HG03108 (cell line): ENCODE data around the gene SCUBE3.

ENCODE experiments used
- ATAC-seq: cut with Tn5 transposase; IDR thresholded peaks from one replicate; pipeline ENCODE4 v1.9.1; 2021; ENCODE audit warnings: moderate library complexity; ENCODE audit not compliant: unreplicated experiment

Gene SCUBE3

GRCh38 chr6:35264550-35265274 lies 51.0 kb downstream of the SCUBE3 start:
- ATAC-seq, result no peak

DNA sequence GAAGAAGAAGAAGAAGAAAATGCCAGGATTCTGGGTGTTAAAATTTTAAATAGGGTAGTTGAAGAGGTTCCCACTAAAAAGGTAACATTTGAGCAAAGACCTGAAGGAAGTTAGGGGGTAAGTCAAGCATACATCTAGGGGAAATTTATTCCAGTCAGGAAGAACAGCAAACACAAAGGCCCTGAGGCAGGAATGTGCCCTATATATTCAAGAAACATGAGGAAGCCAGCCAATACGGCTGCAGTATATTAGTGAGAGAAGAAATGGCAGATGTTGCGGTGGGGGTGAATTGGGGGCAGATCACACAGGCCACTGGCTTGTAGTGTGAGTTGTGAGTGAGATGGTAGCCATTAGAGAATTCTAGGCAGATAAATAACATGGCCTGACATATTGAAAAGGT lies 51.8 kb downstream of the SCUBE3 start:
- ATAC-seq, result no peak

DNA sequence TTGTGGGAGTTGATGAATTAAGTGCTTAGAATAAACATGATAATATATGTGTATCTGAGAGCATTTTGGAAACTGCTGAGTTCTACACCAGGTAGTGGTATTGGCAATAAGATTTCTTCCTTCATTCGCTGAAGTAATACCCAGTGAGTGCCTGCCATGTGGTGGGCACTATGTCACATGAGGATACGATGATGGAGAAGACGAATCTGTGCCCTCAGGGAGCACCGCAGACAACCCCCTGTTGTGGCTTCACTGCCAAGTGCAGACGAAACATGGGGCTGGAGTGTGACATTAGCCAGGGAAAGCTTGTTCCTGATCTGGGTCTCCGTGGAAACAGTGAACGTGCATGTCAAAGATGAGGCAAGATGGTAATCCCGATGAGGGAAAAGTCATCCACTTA lies 53.7 kb downstream of the SCUBE3 start:
- no peak for ATAC-seq

- ATAC-seq, result no peak
Observed at GRCh38 chr6:35267897-35268296, 54.1 kb downstream of the SCUBE3 start.

DNA sequence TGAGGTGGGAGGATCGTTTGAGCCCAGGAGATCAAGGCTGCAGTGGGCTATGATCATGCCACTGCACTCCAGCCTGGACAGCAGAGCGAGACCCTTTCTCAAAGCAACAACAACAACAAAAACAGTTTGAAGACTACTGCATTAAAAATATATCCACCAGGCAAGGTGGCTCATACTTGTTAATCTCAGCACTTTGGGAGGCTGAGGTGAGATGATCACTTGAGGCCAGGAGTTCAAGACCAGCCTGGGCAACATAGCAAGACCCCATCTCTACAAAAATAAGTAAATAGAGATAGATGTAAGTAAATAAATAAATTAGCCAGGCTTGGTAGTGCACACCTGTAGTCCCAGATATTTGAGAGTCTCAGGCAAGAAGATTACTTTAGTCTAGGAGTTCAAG lies 58.2 kb downstream of the SCUBE3 start:
- ATAC-seq, result no peak

DNA sequence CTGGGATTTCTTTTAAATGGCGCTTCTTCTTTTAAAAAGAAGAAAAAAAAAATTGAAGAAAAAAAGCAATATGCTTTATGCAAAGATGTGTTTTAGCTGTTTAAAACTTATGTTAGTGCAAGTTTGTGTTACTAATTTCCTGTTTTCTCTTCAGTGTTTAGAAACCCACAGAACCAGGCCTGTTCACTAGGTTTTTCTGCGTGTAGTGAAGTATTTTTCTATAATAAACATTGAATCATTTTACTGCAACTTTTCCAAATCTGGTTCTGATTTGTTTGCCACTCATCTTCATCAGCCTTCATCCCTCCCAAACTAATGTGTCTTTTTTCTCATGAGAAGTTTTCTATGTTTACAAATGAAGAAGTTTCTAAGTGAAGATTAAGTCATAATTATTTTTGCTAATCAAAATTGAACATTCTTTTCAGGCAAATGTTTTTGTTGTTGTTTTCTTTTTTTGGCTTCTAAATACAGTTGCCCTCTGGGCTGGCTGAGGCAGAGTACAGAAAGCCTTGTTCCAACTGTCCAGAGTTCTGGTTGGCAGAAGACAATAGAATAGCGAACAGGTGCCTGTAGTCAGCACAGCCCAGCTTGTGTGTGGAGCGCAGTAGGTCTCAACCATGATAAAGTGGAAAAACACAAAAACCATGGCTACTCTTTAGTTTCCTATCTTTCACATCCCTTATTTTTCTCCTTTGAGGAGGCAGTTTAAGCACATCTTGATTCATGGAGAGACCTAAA lies 60.2 kb downstream of the SCUBE3 start:
- ATAC-seq, result no peak

DNA sequence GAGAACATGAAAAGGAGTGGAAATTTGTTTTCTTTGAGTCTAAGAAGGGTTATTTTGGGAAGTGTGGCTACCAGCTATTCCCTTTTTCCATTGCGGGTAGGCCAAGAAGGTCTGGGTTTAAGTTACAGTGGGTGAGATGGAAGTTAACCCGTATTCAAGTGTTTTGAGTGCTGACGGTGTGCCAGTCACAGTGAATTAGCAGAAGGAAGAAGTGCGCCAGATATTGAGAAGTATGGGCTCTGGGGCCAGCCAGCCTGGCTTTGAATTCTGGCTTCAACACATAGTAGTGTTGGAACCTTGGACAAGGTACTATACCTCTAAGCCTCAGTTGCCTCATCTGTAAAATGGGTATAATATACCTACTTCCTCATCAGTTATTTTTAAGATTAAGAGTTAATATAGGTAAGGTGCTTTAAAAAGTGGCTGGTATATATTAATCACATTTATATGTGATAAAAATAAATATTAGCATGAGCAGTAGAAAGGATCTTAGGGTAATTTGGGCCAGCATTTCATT lies 62.0 kb downstream of the SCUBE3 start:
- ATAC-seq, result no peak

- no peak for ATAC-seq
Observed at GRCh38 chr6:35278708-35279107, 65.0 kb downstream of the SCUBE3 start.

DNA sequence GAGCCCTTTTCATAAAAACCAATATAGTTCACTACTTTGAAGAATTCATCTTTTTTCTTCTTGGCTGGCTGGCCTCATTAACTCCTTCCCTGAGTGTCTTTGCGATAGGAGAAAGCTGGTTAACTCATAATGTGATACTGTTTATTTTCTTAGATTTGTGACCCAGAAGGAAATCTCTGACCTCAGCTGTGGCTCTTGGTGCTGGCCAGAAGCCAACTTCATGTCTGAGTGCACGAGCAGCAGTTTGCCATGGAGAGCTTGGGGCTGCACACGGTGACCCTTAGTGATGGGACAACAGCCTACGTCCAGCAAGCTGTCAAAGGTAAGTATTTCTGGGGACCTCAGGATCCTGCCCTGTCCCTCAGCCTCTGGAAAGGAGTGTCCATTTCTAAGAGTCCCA lies 67.1 kb downstream of the SCUBE3 start:
- ATAC-seq, result no peak

- no peak for ATAC-seq
Observed at GRCh38 chr6:35282472-35282871, 68.7 kb downstream of the SCUBE3 start.

DNA sequence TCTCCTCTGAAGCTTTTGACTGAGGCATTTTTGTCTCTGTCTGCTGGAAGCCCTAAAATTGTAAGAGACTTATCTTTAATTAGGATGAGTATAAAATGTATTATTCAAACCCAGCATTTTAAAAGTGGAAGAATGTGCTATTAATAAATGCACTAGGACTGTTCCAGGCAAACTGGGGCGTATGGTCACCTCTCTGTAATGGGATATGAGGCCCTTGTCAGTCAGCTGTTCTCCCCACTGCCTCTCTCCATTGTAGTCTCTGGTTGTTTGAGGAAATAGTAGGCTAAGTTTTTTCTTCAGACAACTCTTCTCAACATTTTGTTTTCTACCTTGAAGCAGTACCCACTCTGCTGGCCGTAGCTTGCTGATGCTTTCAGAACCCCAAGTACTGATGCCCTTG lies 69.6 kb downstream of the SCUBE3 start:
- ATAC-seq, result no peak

DNA sequence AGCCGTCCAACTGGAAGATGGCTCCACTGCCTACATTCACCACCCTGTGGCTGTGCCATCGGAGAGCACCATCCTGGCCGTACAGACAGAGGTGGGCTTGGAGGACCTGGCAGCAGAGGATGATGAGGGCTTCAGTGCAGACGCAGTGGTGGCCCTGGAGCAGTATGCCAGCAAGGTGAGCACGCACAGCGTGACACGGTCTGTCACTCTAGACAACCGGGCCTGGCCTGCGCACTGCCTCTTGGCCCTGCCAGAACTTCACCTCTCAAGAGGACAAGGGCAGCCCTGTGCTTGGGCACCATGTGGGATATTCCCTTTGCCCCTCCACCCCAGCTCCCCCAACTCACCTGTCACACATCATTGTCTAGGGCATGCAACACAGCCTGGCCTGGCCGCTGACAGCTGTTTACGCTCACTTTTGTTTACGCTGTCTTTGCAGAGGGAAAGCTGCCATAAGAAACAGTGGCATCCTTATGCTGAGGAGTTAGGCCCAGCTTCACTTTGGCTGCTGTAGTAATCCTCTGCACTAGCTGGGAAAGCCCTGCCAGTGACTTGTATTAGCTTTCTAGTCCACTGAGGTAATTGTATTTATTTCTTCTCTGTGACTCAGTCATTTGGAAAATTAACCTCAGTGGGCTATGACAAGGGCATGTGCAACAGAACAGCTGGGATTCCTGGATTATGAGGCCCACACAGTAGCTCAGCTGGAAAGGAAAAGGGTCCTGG lies 74.1 kb downstream of the SCUBE3 start:
- no peak for ATAC-seq

DNA sequence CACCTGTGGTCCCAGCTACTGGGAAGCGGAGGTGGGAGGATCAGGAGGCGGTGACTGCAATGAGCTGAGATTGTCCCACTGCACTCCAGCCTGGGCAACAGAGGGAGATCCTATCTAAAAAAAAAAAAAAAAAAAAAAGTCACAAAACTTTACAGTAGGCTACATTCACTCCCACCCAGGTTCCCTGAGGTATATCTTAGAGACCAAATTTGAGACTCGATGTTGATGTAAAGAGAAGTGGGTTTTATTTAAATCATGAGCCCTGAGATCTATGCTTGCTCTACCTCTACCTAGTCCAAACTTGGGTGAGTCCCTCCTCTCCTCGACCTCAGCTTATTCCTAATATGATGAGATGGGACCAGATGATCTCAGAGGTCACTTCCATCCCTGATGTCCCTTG lies 75.1 kb downstream of the SCUBE3 start:
- no peak for ATAC-seq

DNA sequence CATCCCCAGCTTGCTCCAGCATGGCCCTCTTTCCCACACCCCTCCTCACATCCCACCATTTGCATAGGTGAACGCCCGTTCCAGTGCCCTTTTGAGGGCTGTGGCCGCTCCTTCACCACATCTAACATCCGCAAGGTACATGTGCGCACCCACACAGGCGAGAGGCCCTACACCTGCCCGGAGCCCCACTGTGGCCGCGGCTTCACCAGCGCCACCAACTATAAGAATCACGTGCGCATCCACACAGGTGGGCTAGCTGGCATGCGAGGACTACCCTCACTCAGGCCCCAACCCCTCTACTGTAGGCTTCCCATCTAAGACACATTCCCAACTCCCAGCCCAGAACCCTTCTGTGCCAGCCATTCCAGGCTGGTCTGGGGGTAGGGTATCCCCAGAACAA lies 77.7 kb downstream of the SCUBE3 start:
- ATAC-seq, result no peak

GRCh38 chr6:35292494-35292893 lies 78.7 kb downstream of the SCUBE3 start:
- no peak for ATAC-seq

- ATAC-seq, result no peak
Observed at GRCh38 chr6:35293681-35294080, 79.9 kb downstream of the SCUBE3 start.

DNA sequence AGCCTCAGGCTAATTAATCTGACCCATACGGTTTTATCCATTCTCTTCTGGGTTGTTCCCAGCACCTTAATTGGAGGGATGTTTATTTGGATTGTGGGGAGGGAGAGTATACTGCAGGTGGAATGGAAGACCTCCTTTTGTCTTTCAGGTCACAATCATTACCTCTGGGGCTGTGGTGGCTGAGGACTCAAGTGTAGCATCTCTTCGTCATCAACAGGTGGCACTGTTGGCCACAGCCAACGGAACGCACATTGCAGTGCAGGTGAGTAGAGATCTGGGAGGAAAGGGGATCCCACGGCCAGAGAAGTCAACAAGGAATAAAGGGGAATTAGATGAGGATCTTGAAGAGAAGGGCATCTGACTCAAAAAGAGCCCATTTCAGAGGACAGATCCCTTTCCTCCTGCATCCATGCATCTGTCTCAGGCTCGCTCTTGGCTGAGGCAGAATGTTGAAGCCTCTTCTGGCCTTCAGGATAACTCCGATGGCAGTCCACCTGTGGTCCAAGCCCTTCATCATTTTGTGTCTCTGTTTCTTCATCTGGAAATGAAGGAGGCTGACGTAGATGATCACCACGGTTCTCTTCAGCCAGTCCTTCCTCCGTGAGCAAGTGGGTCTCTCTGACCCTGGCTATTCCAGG lies 80.7 kb downstream of the SCUBE3 start:
- ATAC-seq, result no peak

DNA sequence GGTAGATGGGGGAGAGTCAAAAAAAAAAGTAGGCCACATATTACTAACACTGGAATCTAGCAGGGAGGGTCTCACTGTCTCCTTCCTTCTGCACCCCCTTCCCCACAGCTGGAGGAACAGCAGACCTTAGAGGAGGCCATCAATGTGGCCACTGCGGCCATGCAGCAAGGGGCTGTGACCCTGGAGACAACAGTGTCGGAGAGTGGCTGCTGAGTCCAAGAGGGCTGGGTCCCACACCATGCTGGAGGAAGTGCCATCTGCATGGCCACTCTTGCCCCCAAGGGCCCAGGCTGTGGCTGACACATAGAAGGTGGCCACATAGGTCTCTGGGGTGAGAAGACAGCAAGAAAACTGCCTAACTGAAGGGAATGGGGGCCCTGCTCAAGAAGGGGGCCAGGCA lies 81.3 kb downstream of the SCUBE3 start:
- no peak for ATAC-seq

- ATAC-seq, result no peak
Observed at GRCh38 chr6:35295521-35296315, 82.0 kb downstream of the SCUBE3 start.

DNA sequence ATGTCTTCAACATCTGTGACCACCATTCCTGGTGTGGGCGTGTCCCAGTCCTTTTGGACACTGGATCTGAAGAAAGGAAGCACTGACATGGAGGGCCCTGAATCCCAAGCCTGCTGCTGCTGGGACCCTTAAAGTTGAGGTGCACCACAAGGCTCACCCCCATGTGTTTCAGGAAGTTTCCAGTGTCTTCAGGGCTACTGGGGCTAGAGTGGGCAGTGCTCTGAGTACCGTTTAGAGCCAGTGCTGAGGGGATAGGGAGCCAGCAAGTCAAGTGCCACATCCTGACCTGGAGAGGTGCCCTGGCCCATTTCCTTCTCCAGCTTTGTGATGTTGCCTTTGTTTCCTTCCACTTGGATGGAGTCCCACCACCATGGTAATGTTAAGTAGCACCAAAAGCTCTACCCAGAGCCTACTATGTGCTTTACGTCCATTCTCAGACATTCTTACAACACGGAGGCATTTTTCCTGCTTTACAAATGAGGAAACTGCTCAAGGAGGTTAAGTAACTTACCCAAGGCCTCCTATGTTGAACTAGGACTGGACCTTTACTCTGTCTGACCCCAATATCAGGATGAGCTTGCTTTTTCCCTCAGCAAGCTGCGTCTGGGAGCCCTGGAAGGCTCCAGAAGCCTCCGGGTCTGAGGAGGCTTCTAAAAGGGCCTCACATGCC lies 83.3 kb downstream of the SCUBE3 start:
- ATAC-seq, result no peak
